ENCODE data around the gene DOCK4.

DNA sequence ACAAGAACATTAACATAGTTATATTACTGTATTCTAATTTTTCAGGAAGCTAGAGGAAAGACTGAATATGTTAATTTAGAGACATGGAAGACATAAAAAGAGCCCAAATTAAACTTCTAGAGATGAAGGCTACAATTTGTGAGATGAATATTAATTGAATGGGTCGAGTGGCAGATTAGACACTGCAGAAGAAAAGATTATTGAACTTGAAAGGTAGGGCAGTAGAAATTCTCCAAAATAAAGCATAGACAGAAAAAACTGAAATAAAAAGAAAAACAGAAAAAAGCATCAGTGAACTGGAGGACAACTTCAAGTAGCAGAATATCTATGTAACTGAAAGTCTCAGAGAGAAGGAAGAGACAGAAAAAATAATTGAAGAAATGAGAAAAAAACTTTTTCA lies 369.6 kb downstream of the DOCK4 start:
- TF ChIP-seq ZSCAN20 (CRISPR knock-in tag; IDR thresholded peaks at IDR 0.05): no peak
- TF ChIP-seq, protein P1, sequence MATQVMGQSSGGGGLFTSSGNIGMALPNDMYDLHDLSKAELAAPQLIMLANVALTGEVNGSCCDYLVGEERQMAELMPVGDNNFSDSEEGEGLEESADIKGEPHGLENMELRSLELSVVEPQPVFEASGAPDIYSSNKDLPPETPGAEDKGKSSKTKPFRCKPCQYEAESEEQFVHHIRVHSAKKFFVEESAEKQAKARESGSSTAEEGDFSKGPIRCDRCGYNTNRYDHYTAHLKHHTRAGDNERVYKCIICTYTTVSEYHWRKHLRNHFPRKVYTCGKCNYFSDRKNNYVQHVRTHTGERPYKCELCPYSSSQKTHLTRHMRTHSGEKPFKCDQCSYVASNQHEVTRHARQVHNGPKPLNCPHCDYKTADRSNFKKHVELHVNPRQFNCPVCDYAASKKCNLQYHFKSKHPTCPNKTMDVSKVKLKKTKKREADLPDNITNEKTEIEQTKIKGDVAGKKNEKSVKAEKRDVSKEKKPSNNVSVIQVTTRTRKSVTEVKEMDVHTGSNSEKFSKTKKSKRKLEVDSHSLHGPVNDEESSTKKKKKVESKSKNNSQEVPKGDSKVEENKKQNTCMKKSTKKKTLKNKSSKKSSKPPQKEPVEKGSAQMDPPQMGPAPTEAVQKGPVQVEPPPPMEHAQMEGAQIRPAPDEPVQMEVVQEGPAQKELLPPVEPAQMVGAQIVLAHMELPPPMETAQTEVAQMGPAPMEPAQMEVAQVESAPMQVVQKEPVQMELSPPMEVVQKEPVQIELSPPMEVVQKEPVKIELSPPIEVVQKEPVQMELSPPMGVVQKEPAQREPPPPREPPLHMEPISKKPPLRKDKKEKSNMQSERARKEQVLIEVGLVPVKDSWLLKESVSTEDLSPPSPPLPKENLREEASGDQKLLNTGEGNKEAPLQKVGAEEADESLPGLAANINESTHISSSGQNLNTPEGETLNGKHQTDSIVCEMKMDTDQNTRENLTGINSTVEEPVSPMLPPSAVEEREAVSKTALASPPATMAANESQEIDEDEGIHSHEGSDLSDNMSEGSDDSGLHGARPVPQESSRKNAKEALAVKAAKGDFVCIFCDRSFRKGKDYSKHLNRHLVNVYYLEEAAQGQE (IDR thresholded peaks at IDR 0.05): no peak
- no peak for TF ChIP-seq HOXA7 (CRISPR knock-in tag; IDR thresholded peaks at IDR 0.05)
- TF ChIP-seq POLR2A (IDR thresholded peaks at IDR 0.05; ENCODE audit: low read length): no peak
- no peak for TF ChIP-seq ESRRA (IDR thresholded peaks at IDR 0.05; ENCODE audit: borderline replicate concordance, low read length)
- no peak for TF ChIP-seq PHF8 (IDR thresholded peaks at IDR 0.05; ENCODE audit: borderline replicate concordance, low read depth)
- TF ChIP-seq, protein P2, sequence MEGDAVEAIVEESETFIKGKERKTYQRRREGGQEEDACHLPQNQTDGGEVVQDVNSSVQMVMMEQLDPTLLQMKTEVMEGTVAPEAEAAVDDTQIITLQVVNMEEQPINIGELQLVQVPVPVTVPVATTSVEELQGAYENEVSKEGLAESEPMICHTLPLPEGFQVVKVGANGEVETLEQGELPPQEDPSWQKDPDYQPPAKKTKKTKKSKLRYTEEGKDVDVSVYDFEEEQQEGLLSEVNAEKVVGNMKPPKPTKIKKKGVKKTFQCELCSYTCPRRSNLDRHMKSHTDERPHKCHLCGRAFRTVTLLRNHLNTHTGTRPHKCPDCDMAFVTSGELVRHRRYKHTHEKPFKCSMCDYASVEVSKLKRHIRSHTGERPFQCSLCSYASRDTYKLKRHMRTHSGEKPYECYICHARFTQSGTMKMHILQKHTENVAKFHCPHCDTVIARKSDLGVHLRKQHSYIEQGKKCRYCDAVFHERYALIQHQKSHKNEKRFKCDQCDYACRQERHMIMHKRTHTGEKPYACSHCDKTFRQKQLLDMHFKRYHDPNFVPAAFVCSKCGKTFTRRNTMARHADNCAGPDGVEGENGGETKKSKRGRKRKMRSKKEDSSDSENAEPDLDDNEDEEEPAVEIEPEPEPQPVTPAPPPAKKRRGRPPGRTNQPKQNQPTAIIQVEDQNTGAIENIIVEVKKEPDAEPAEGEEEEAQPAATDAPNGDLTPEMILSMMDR (IDR thresholded peaks at IDR 0.05): no peak
- TF ChIP-seq KDM1A (IDR thresholded peaks at IDR 0.05; ENCODE audit: low read depth): no peak
- TF ChIP-seq, protein P3, sequence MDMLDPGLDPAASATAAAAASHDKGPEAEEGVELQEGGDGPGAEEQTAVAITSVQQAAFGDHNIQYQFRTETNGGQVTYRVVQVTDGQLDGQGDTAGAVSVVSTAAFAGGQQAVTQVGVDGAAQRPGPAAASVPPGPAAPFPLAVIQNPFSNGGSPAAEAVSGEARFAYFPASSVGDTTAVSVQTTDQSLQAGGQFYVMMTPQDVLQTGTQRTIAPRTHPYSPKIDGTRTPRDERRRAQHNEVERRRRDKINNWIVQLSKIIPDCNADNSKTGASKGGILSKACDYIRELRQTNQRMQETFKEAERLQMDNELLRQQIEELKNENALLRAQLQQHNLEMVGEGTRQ (IDR thresholded peaks at IDR 0.05): no peak
- no peak for TF ChIP-seq RCOR1 (IDR thresholded peaks at IDR 0.05; ENCODE audit: low read depth, low read length)
